K562 (cell line): ENCODE results near the gene NARF. TPM values are rescaled to one million over a fixed set of nuclear protein-coding genes. Genes with fewer than 3 reads are reported as not detected.

Experiments used
- BDP1 ChIP-seq: IDR thresholded peaks from 3 replicates; pipeline ENCODE4 v1.6.1; 2011; ENCODE audit not compliant: insufficient read length, insufficient read depth
- MIER1 ChIP-seq: fragments of 450-650 bp; IDR thresholded peaks from 2 replicates; pipeline ENCODE4 v1.6.1; 2016; ENCODE audit warnings: antibody characterized with exemption, mild to moderate bottlenecking, low read depth
- polyA plus RNA-seq, 8 experiments: library from polyadenylated mRNA; depleted of rRNA in 4 of 8; stranded (reverse) in 5 of 8; unstranded in 3 of 8; fragments of >200 nt; fragmentation: Nextera tagmentation in 2 of 8; fragmentation: Illumina TruSeq in 1 of 8; extraction: Ambion mirVana in 2 of 8; extraction: Trizol in 1 of 8; gene quantifications; 2 replicates each; pipeline versions ENCODE4 v1.2.1 to v1.2.3, GENCODE V29; 2011 to 2014; ENCODE audit warnings: inconsistent platforms in 1 of 8, missing spikeins in 1 of 8
- total RNA-seq, 7 experiments: library from RNA; depleted of rRNA in 6 of 7; stranded (reverse); fragments of >200 nt in 6 of 7; fragmentation: Illumina TruSeq in 2 of 7; extraction: Trizol in 2 of 7; gene quantifications; 2 replicates each; pipeline versions ENCODE4 v1.2.1 to v1.2.3, GENCODE V29; 2011 to 2021; ENCODE audit warnings: low replicate concordance in 1 of 7
- TF ChIP-seq, protein P1 (sequence below): fragments of 150-350 bp; conservative IDR thresholded peaks from 2 replicates; pipeline ENCODE4 v1.6.1; 2014; ENCODE audit warnings: low read length
- TF ChIP-seq, protein P2 (sequence below), 2 experiments: fragments of 200-800 bp in 1 of 2; sonication (Bioruptor generic) in 1 of 2; sonication (generic) in 1 of 2; formaldehyde crosslinking in 1 of 2; IDR thresholded peaks in 1 of 2; conservative IDR thresholded peaks in 1 of 2; 2 replicates each; pipeline versions ENCODE4 v1.5.0 to v1.6.1; 2016 to 2020; ENCODE audit warnings: missing compliant biosample characterization in 1 of 2, missing genetic modification characterization in 1 of 2, missing genetic modification reagents in 1 of 2
- TF ChIP-seq, protein P3 (sequence below): fragments of 450-650 bp; IDR thresholded peaks from 2 replicates; pipeline ENCODE4 v1.6.1; 2016; ENCODE audit warnings: low read depth
- TF ChIP-seq, protein P4 (sequence below): sonication (generic); formaldehyde crosslinking; IDR thresholded peaks from 2 replicates; pipeline ENCODE4 v1.8.0; 2022; ENCODE audit warnings: mild to moderate bottlenecking, low read depth, missing genetic modification reagents

Gene NARF
- total and polyA plus RNA-seq, 9 of the 15 experiments (the other 6 are each of a cell fraction or from before 2014, with no cell fraction given), result 60.4 to 423 (median 132) TPM

DNA sequence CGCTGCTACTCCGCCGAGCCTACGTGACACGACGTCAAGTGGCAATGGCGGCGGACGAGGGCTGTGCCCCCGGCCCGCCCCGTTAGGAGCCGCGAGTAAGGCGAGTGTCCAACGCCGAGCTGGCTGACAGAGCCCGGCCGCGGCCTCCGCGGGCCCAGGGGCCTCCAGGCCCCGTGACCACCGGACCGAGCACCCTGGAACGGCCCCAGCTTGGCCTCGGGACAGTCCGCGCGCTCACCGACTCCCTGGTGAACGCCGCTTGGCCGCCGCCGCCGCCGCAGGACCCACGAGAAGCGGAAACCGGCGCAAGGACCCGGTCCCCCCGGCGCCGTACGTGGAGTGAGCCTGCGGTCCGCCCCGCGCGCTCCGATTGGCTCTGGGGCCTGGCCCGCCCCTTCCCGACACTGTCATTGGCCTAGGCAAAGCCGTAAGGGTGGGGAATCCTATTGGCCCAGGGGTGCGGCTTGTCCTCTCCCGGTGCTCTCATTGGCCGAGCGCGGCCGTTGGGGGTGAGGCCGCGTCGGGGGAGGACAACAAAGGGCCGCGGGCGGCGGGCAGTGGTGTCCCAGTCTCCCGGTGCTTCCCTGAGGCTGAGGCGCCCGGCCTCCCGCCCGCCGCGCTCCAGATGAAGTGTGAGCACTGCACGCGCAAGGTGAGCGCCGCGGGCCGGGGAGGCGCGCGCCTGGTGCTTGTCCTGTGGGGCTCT is at the start of gene NARF (continued):
- TF ChIP-seq, protein P1, sequence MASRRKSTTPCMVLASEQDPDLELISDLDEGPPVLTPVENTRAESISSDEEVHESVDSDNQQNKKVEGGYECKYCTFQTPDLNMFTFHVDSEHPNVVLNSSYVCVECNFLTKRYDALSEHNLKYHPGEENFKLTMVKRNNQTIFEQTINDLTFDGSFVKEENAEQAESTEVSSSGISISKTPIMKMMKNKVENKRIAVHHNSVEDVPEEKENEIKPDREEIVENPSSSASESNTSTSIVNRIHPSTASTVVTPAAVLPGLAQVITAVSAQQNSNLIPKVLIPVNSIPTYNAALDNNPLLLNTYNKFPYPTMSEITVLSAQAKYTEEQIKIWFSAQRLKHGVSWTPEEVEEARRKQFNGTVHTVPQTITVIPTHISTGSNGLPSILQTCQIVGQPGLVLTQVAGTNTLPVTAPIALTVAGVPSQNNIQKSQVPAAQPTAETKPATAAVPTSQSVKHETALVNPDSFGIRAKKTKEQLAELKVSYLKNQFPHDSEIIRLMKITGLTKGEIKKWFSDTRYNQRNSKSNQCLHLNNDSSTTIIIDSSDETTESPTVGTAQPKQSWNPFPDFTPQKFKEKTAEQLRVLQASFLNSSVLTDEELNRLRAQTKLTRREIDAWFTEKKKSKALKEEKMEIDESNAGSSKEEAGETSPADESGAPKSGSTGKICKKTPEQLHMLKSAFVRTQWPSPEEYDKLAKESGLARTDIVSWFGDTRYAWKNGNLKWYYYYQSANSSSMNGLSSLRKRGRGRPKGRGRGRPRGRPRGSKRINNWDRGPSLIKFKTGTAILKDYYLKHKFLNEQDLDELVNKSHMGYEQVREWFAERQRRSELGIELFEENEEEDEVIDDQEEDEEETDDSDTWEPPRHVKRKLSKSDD, result no peak
- TF ChIP-seq BDP1 (no peak), MIER1 (no peak)
- TF ChIP-seq, protein P2, sequence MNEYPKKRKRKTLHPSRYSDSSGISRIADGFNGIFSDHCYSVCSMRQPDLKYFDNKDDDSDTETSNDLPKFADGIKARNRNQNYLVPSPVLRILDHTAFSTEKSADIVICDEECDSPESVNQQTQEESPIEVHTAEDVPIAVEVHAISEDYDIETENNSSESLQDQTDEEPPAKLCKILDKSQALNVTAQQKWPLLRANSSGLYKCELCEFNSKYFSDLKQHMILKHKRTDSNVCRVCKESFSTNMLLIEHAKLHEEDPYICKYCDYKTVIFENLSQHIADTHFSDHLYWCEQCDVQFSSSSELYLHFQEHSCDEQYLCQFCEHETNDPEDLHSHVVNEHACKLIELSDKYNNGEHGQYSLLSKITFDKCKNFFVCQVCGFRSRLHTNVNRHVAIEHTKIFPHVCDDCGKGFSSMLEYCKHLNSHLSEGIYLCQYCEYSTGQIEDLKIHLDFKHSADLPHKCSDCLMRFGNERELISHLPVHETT (CRISPR knock-in tag; conservative IDR thresholded peaks at IDR 0.05 in 1 of 2, IDR thresholded peaks at IDR 0.05 in 1 of 2), result peak in 1 of 2 experiments; percentile 99; a peak in 2 of 4 replicates
- TF ChIP-seq, protein P3, sequence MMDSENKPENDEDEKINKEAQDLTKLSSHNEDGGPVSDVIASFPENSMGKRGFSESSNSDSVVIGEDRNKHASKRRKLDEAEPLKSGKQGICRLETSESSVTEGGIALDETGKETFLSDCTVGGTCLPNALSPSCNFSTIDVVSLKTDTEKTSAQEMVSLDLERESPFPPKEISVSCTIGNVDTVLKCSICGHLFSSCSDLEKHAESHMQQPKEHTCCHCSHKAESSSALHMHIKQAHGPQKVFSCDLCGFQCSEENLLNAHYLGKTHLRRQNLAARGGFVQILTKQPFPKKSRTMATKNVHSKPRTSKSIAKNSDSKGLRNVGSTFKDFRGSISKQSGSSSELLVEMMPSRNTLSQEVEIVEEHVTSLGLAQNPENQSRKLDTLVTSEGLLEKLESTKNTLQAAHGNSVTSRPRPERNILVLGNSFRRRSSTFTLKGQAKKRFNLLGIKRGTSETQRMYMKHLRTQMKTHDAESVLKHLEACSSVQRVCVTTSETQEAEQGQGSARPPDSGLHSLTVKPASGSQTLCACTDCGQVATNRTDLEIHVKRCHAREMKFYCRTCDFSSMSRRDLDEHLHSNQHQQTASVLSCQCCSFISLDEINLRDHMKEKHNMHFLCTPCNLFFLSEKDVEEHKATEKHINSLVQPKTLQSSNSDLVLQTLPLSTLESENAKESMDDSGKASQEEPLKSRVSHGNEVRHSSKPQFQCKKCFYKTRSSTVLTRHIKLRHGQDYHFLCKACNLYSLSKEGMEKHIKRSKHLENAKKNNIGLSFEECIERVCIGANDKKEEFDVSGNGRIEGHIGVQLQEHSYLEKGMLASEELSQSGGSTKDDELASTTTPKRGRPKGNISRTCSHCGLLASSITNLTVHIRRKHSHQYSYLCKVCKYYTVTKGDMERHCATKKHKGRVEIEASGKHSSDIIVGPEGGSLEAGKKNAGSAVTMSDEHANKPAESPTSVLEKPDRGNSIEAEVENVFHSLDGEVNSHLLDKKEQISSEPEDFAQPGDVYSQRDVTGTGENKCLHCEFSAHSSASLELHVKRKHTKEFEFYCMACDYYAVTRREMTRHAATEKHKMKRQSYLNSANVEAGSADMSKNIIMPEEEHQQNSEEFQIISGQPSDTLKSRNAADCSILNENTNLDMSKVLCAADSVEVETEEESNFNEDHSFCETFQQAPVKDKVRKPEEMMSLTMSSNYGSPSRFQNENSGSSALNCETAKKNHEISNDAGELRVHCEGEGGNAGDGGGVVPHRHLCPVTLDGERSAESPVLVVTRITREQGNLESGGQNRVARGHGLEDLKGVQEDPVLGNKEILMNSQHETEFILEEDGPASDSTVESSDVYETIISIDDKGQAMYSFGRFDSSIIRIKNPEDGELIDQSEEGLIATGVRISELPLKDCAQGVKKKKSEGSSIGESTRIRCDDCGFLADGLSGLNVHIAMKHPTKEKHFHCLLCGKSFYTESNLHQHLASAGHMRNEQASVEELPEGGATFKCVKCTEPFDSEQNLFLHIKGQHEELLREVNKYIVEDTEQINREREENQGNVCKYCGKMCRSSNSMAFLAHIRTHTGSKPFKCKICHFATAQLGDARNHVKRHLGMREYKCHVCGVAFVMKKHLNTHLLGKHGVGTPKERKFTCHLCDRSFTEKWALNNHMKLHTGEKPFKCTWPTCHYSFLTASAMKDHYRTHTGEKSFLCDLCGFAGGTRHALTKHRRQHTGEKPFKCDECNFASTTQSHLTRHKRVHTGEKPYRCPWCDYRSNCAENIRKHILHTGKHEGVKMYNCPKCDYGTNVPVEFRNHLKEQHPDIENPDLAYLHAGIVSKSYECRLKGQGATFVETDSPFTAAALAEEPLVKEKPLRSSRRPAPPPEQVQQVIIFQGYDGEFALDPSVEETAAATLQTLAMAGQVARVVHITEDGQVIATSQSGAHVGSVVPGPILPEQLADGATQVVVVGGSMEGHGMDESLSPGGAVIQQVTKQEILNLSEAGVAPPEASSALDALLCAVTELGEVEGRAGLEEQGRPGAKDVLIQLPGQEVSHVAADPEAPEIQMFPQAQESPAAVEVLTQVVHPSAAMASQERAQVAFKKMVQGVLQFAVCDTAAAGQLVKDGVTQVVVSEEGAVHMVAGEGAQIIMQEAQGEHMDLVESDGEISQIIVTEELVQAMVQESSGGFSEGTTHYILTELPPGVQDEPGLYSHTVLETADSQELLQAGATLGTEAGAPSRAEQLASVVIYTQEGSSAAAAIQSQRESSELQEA, result no peak
- TF ChIP-seq, protein P4, sequence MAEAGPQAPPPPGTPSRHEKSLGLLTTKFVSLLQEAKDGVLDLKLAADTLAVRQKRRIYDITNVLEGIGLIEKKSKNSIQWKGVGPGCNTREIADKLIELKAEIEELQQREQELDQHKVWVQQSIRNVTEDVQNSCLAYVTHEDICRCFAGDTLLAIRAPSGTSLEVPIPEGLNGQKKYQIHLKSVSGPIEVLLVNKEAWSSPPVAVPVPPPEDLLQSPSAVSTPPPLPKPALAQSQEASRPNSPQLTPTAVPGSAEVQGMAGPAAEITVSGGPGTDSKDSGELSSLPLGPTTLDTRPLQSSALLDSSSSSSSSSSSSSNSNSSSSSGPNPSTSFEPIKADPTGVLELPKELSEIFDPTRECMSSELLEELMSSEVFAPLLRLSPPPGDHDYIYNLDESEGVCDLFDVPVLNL (CRISPR knock-in tag), result no peak
